WTC11 (cell line): ENCODE data around the gene PLXNA3.

Experiments used
- CTCF ChIP-seq: fragments of 200-600 bp; IDR thresholded peaks from 2 replicates; pipeline ENCODE4 v1.8.0; 2022; ENCODE audit warnings: antibody characterized with exemption
- ETV6 ChIP-seq: sonication (generic); formaldehyde crosslinking; IDR thresholded peaks from 2 replicates; pipeline ENCODE4 v1.8.1; 2022; ENCODE audit warnings: mild to moderate bottlenecking, missing genetic modification reagents
- JUN ChIP-seq: sonication (generic); formaldehyde crosslinking; IDR thresholded peaks from 2 replicates; pipeline ENCODE4 v1.8.0; 2023; ENCODE audit warnings: mild to moderate bottlenecking, missing genetic modification reagents
- MYBL2 ChIP-seq: sonication (generic); formaldehyde crosslinking; IDR thresholded peaks from 2 replicates; pipeline ENCODE4 v1.8.1; 2023; ENCODE audit warnings: mild to moderate bottlenecking, moderate library complexity, missing genetic modification reagents
- NR3C1 ChIP-seq: sonication (generic); formaldehyde crosslinking; conservative IDR thresholded peaks from 2 replicates; pipeline ENCODE4 v1.8.1; 2023; ENCODE audit warnings: low read depth, mild to moderate bottlenecking, missing genetic modification reagents
- SP1 ChIP-seq: sonication (generic); formaldehyde crosslinking; conservative IDR thresholded peaks from 2 replicates; pipeline ENCODE4 v1.8.1; 2022; ENCODE audit warnings: missing genetic modification reagents
- TP53 ChIP-seq: sonication (generic); formaldehyde crosslinking; IDR thresholded peaks from 2 replicates; pipeline ENCODE4 v1.8.1; 2023; ENCODE audit warnings: mild to moderate bottlenecking, missing genetic modification reagents
- ZNF219 ChIP-seq: sonication (generic); formaldehyde crosslinking; IDR thresholded peaks from 2 replicates; pipeline ENCODE4 v1.8.0; 2023; ENCODE audit warnings: missing genetic modification reagents, mild to moderate bottlenecking, borderline replicate concordance

- TF ChIP-seq CTCF, result no peak
- TF ChIP-seq SP1 (CRISPR knock-in tag), result no peak
- no peak for TF ChIP-seq TP53 (CRISPR knock-in tag)
- no peak for TF ChIP-seq MYBL2 (CRISPR knock-in tag)
- no peak for TF ChIP-seq ETV6
- no peak for TF ChIP-seq JUN (CRISPR knock-in tag)
- TF ChIP-seq NR3C1 (CRISPR knock-in tag), result no peak
- TF ChIP-seq ZNF219 (CRISPR knock-in tag), result no peak
These were observed 46.1 kb upstream of the PLXNA3 start for GRCh38 chrX:154411981-154412340.
